Ascending aorta (tissue), 2 donors: ENCODE data around the gene ADCY2. TPM values are rescaled to one million over a fixed set of nuclear protein-coding genes. Genes with fewer than 3 reads are reported as not detected.

Source experiments
- DNase-seq, 2 donors: peaks; one replicate each; pipeline ENCODE4 v3.0.0-alpha.2; 2019; ENCODE audit warnings: low spot score in 2 of 2
- H3K27ac ChIP-seq, 2 donors: fragments of 200-600 bp; sonication (generic); one replicate each; pipeline ENCODE4 v1.5.1; 2016 to 2017; ENCODE audit warnings: mild to moderate bottlenecking in 1 of 2
- H3K27me3 ChIP-seq: fragments of 200-600 bp; sonication (generic); one replicate; pipeline ENCODE4 v1.5.1; 2017
- H3K36me3 ChIP-seq, 2 donors: fragments of 200-600 bp; sonication (generic); one replicate each; pipeline ENCODE4 v1.5.1; 2016
- H3K4me1 ChIP-seq, 2 donors: fragments of 200-600 bp; sonication (generic); one replicate each; pipeline ENCODE4 v1.5.1; 2016 to 2017; ENCODE audit warnings: mild to moderate bottlenecking in 1 of 2
- H3K4me3 ChIP-seq, 2 donors: fragments of 200-600 bp; sonication (generic); one replicate each; pipeline ENCODE4 v1.5.1; 2016 to 2017; ENCODE audit warnings: mild to moderate bottlenecking in 1 of 2
- H3K9me3 ChIP-seq, 2 donors: fragments of 200-600 bp; sonication (generic); one replicate each; pipeline ENCODE4 v1.5.1; 2016
- CTCF ChIP-seq, 3 experiments: fragments of 200-600 bp in 2 of 3; fragments of 450-650 bp in 1 of 3; sonication (generic) in 2 of 3; IDR thresholded peaks; one replicate each; pipeline ENCODE4 v1.5.1; 2016 to 2019; ENCODE audit warnings: antibody characterized with exemption in 3 of 3, mild to moderate bottlenecking in 1 of 3, moderate library complexity in 1 of 3
- intact Hi-C: fragments of 100-400 bp; cut with DNase I; formaldehyde crosslinking; loops from one replicate; pipeline ENCODE4 v1.15.1; 2023
- total RNA-seq: library from RNA; depleted of rRNA; stranded (reverse); fragments of >200 nt; gene quantifications from one replicate; pipeline ENCODE4 v1.1.0, GENCODE V29; 2016

Gene ADCY2
- total RNA-seq, 1 donor from 2014 or later: 0.11 TPM

DNA sequence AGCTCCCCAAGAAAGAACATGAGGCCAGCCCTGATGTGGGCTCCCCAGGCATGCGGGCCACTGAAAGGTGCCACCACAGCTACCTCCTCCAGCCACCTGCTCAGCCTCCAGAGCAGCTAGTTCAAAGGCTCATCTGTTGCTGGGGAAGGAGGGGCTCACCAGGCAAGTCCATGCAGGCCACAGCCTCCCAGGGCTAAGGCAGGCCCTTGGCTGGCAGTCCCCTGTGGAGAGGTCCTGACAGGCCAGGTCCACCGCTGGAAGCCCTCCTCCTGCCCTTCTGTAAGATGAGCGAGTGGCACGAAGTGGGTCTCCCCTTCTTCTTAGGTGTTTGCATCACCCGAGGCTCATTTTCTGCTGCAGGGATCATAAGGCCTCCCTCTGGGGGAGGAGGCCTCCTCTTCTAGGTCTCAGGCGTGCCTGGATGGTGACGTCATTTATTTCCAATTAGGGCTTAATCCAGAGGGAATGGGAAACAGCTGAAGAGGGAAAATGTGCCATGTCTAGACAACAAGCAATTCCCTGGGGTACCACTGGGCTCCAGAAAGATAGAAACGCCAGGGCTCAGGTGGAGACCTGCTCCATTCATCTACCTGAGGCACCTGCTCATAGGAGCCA lies 363.4 kb downstream of the ADCY2 start:
- Histone ChIP-seq H3K4me3 (no peak overlapping the region), H3K27me3 (no peaks in the 10 kb centered on the region), H3K9me3 (no peaks in the 10 kb centered on the region), H3K4me1 (peaks cover 0 to 9% of the 10 kb centered on the region in 2 donors), H3K27ac (no peak overlapping the region), H3K36me3 (no peaks in the 10 kb centered on the region)
- DNase-seq: no peak
- intact Hi-C loops: loop anchor here (5.0 kb wide), 1 partner anchor 262 kb away; no protein-coding TSS in a partner anchor
- TF ChIP-seq CTCF (IDR thresholded peaks at IDR 0.05): no peak

DNA sequence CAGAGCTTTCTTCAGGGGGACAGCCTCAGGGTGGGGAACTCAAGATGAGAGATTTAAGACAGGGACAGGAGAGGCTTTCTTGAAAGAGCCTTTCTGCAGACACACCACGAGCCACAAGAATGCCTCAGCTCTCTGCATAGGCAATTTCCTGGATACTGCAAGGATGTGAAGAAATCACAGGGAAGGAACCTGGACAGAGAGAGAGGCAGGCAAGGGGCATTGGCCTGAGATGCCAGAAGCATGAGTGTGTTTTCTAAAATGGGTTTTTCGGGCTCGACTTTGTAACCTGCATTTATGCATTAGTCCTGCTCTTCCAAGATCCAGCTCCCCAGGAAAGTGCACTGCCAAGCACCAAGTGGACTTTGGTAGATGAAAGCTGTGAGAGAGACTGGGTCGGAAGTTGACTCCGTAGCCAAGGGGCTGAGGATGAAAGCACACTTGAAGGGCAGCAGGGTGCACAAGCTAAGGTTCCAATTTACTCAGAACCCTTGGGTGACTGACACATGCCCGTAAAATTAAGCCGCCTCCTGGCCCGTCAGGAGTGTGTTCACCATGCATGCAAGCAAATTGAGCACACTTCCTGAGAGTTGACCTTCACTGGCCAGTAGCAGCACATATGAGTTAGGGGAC lies 364.1 kb downstream of the ADCY2 start:
- Histone ChIP-seq H3K27me3 (no peaks in the 10 kb centered on the region), H3K4me1 (peaks cover 0 to 9% of the 10 kb centered on the region in 2 donors), H3K36me3 (no peaks in the 10 kb centered on the region), H3K4me3 (no peak overlapping the region), H3K9me3 (no peaks in the 10 kb centered on the region), H3K27ac (no peak overlapping the region)
- DNase-seq: no peak
- intact Hi-C loops: loop anchor here (5.0 kb wide), 3 partner anchors 57 to 263 kb away; partner anchors contain the start of genes FASTKD3 and MTRR
- TF ChIP-seq CTCF (IDR thresholded peaks at IDR 0.05): no peak

DNA sequence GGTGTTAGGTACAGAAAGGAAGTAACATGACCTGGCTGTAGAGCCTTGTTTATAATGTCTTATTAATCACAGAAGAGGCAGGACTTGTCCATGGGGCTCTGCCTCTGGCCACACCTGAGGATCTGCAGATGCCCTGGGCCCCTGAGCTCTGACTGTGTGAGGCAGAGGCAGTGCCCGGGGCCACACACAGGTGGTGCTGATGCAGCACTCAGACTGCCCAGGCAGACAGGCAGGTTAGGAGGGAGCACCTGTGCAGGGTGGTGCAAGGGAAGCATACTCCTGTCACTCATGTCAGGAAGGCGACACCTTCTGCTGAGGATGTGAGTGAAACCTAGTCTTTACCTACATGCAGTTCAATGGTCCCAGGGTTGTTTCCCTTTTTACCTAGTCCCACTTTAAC lies 366.3 kb downstream of the ADCY2 start:
- Histone ChIP-seq H3K27me3 (no peaks in the 10 kb centered on the region), H3K4me1 (peaks cover 0 to 9% of the 10 kb centered on the region in 2 donors), H3K9me3 (no peaks in the 10 kb centered on the region), H3K36me3 (no peaks in the 10 kb centered on the region), H3K4me3 (no peak overlapping the region), H3K27ac (no peak overlapping the region)
- TF ChIP-seq CTCF (IDR thresholded peaks at IDR 0.05): no peak
- intact Hi-C loops: loop anchor here (5.0 kb wide), 2 partner anchors 55 to 105 kb away; partner anchors contain the start of genes FASTKD3 and MTRR
- DNase-seq: no peak

GRCh38 chr5:7763621-7764072 lies 367.7 kb downstream of the ADCY2 start:
- peak overlapping the region in 1 of 2 donors; percentile 23 for H3K27ac ChIP-seq
- intact Hi-C loops: loop anchor here (5.0 kb wide), 2 partner anchors 54 to 104 kb away; partner anchors contain the start of genes FASTKD3 and MTRR
- no peaks in the 10 kb centered on the region for H3K9me3 ChIP-seq
- H3K4me1 ChIP-seq: peaks cover 0 to 9% of the 10 kb centered on the region in 2 donors
- no peak overlapping the region for H3K4me3 ChIP-seq
- TF ChIP-seq CTCF (IDR thresholded peaks at IDR 0.05): no peak
- DNase-seq: peak in 1 of 2 donors; percentile 71
- H3K27me3 ChIP-seq: no peaks in the 10 kb centered on the region
- H3K36me3 ChIP-seq: no peaks in the 10 kb centered on the region

DNA sequence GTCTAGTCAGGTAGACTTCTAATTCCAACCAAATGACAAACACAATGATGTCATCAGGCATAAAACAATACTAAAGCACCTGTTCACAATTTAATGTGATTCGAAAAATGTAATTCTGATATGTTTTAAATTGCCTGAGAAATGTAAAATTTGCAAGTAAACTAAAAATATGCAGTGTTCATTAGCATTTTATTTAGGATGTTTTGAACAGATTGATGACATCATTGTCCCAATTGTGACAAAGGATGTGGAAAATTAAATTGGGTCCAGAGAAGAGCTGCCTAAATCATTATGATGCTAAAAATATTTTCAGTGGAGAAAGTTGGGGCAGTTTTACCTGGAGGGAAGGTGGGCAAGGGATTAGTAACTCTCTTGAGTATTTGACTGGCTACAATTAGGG lies 368.5 kb downstream of the ADCY2 start:
- Histone ChIP-seq H3K4me1 (peaks cover 0 to 9% of the 10 kb centered on the region in 2 donors), H3K4me3 (no peak overlapping the region), H3K36me3 (no peaks in the 10 kb centered on the region), H3K27me3 (no peaks in the 10 kb centered on the region), H3K9me3 (no peaks in the 10 kb centered on the region), H3K27ac (no peak overlapping the region)
- DNase-seq: no peak
- intact Hi-C loops: loop anchor here (5.0 kb wide), 2 partner anchors 53 to 103 kb away; partner anchors contain the start of genes FASTKD3 and MTRR
- TF ChIP-seq CTCF (IDR thresholded peaks at IDR 0.05): no peak
